GM19328 (cell line): Measurements from ENCODE around the gene SMG6.
A peak's percentile ranks its signal among the peaks of the same experiment; 100 is the strongest.

Source experiments
- ATAC-seq: cut with Tn5 transposase; IDR thresholded peaks from one replicate; pipeline ENCODE4 v1.9.1; 2021; ENCODE audit warnings: mild to moderate bottlenecking, moderate library complexity; ENCODE audit not compliant: unreplicated experiment

Gene SMG6

DNA sequence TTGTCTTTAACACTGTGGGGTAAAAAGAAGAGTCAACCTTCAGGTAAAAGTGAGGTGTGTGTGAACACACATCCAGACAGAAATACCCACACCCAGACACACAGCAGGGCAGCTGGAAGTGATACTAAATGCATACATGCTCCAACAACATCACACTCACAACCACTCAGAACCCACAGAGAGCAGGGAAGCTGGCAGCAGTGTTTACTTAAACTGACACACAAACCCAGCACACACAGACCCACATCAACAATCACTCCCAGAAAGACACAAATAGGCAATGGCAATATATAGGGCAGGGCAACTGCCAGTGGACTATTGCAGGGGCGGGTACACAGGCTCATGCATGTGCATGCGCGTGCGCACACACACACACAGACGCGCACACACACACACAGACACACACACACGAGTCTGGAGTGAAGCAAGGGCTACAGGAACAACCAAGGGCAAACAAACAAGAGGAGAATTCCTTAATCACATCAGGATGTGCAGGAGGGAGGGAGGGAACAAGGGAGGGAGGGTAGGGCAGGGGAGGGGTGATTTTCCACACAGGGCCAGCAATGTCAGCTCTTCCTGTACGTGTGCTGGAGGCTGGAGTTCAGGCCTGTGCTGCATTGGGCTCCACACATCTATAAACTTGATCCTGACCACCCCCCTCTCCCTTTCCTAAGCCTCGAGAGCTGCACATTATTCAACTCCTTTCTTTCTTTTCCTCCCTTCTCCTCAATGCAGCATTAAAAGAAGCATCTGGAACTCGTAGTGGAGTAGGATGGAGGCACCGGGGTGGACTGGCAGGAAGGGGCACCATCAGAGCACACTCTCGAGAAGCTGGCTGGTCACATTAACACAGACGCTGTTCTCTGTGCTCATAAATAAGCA is 218.6 kb downstream of the SMG6 start:
- ATAC-seq, result no peak

- ATAC-seq, result no peak
These were observed 219.4 kb downstream of the SMG6 start for GRCh38 chr17:2084036-2084765.

DNA sequence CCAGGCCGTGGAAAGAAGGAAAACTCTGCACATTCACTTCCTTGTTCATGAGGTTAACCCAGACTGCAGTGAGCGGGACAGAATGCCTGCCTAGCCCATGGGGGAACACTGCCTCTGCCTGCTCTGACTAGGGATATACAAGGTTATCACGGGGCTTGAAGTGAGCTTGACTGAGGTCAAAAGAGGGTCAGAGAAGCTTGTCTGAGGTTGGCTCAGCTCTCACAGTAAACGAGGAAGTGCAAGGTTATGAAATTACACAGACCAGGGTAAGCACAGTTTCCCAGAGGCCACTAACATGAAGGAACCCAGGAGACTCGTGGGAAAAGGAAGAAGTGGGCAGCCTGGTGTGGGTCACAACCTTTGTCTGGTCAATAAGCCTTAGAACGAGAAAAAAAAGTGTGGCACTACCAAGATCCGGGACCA is 220.0 kb downstream of the SMG6 start:
- peak; percentile 44 for ATAC-seq

- no peak for ATAC-seq
These were observed 221.4 kb downstream of the SMG6 start for GRCh38 chr17:2082003-2082781.

- no peak for ATAC-seq
These were observed 222.0 kb downstream of the SMG6 start for GRCh38 chr17:2081564-2081963.

DNA sequence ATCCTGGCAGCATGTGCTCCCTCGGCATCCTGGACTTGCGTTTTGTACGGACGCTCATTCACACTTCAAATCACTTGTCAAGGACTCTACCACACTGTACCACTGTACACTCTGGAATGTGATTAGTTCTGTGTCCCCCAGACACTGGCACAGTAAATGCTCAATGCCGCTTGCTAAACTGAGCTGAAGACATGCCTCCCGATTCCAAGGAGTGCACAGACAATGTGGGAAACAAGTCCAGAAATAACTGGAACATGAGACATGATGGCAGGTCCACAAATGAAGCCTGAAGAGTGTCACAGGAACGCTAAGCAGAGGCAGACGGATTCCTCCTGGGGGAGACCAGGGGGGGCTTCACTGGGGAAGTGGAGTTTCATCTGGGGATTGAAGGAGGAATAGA is 226.5 kb downstream of the SMG6 start:
- no peak for ATAC-seq

DNA sequence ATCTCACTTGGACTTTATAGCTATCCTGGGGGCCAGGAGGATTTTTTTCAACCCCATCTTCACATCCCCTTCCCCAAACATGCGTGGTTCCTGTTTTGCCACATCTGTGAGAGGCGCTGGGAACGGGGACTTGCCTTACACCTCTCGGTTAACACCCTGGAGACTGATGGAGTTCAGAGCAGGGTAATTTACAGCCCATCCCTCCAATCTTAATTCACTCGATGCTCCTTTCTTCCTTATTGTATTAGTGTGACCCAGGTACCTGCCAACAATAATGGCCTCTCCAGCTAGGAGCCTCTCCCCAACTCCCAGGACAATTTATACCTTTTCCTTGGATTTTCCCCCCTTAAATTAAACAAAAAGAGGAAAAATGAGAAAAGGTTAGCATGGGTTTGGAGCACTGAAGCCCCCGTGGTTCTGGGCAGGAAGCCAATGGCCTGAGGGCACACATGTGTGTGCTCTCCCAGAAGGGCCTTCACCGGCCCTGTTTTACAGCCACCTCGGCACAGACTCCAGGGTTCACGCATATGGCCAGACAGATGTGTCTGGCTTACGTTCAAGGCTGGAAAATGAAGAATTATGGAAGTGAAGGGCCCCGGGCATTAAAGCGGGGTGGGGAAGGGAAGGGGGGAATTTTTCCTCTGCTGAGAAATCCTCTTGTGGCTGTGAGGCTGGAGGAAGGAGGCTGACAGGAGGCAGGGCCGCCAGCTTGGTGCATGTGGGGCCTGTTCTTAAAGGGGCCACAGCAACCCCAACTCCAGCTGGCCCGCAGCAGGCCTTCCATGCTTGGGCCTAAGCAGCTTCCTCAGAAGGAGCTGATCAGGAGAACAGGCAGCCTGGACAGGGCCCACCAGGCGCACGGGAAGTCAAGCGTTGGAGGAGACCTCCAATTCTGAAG is 227.2 kb downstream of the SMG6 start:
- ATAC-seq, result no peak

DNA sequence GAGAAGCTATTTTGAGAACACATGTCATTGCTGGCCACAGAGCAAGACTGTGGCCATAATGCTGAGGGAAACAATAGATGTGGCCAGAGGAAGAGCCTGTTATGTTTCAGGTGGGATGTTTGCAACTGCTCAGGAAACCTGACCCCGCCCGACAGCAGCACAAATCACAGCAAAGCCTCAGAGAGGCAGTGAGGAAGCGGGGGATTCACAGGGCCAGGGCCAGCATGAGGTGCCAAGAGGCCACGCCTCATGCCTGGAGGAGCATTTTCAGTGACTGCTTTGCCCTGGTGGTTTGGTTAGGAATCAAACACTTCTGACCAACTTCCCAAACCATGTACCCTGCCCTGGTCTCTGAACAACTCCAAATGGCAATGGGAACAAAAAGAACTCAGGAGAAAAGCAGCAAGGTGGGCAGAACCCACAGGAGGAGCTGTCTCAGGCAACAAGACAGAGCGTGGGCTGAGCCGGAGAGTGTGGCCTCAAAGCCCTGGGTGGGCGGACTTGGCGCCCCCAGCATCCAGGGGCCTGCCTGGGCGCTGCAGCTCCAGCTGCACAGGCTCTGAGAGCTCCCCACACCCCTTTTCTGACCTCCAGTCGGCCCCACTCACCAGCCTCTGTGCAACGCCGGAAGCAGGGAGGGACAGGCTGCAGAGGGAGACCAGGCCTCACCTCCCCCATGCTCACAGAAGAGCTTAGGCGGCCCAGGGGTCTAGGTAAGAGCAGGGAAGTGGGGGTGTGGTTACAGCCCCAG is 228.1 kb downstream of the SMG6 start:
- ATAC-seq, result no peak

DNA sequence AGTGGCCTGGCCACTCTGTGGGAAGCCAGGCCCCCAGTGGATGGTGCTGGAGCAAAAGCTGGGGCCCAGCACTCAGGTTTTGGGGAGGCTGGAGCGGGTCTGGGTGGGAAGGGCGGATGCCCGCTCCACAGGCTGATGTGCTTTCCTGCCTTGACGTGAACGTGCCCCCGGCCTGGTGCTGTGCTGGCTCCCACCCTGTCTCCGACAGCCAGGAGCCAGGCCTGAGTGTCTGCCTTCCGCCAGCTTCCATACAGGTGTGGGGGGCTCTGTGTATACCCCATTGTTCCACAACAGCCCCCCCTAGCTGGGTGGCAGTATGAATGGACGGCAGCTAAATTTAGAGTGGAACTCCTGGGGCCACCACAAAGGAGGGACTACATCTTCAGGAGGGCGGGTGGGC is 228.7 kb downstream of the SMG6 start:
- ATAC-seq, result no peak

DNA sequence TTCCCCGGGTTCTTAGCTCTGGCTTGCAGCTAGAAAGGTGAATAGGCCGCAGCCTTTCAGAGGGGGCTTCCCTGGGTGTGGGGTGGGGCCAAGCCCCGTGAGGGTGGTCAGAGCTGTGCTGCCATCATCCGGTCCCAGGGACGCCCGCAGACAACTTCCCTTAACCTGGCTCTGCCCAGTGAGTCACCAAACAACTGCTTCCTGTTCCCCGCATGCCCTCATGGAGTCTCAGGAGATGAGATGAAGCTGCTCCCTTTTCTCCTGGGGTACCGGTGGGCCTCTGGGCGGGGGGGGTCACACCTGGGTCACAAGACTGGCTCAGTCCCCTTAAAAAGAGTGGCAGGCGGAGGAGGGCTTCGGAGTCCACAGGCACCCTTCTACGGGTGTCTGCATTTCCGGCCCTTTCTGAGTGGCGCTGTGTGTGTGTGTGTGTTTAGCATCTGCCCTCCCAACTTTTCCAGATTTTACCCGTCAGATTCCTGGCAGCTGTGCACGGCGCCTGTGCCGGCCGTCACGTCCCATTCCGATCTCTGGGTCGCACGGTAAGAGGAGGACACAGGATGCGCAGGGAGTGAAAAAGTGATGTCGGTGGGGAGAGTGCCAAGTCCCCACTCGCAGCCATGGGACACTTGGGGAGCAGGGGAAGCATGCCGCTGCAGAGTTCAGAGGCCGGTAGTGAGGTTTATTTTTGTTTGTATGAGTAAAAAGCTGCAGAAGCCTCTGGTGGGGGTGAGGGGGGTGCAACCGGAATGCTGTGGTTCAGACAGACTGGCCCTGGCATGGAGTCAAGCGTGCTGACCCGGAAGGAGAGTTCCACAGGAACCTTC is 231.9 kb downstream of the SMG6 start:
- ATAC-seq, result no peak

DNA sequence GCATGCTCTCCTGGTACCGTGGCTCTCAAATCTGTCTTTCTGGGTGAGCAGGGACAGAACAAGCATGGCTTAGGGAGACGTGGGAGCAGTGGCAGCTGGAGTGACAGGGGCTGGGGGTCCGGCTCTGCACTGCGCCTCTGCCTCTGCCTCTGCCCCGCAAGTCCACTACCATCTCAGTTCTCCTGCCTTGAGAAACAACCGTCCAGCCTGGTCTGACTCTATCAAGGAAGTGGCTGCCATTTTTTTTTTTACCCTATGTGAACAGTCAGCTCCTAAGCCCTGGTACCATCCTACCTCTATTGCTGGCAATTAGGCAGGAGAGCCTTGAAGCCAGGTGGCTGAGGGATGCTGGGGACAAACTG is 232.6 kb downstream of the SMG6 start:
- ATAC-seq, result no peak

DNA sequence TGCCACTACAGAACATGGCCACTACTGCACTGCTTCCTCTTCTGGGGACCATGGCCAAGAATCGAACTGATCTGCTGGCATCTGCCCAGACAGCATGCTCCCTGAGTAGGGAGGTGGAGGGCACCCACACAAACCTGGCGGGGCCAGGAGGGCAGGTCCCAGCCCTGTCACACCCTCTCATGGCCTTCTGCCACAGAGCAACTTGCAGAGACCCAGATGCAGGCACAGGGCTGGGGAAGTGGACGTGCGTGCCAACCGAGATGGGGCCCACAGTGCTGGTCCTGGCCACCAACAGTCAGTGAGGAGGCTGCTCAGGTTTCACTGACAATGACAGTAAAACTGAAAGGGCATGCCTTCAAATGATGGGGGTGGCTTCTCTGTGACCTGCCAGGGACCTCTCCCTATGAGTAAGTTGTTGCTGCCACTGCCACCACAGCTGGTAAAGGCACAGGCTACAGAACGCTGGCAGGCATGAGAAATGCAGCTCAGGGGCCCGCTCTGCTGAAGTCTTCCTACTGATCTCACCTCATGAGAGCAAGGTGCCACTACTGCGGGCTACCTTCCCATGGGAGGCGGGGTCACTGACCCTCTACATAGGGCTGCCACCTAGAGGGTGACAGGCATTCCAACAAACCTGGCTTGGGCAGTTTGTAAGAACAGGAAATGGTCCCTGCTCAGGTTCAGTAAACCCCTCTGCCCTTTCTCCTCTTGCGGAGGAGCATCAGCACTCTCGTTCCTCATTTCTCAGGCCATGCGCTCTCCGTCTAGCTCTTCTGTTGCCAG is 233.2 kb downstream of the SMG6 start:
- no peak for ATAC-seq

- no peak for ATAC-seq
These were observed 235.0 kb downstream of the SMG6 start for GRCh38 chr17:2068519-2069051.

GRCh38 chr17:2068031-2068518 is 235.5 kb downstream of the SMG6 start:
- ATAC-seq, result no peak

GRCh38 chr17:2067608-2068024 is 236.0 kb downstream of the SMG6 start:
- ATAC-seq, result no peak

GRCh38 chr17:2067048-2067561 is 236.5 kb downstream of the SMG6 start:
- no peak for ATAC-seq

GRCh38 chr17:2065949-2066400 is 237.6 kb downstream of the SMG6 start:
- no peak for ATAC-seq
